Smooth muscle cell (in vitro differentiated cells): ENCODE measurements around the gene CARD9. TPM values are rescaled to one million over a fixed set of nuclear protein-coding genes. Genes with fewer than 3 reads are reported as not detected.
"Not testable (repeated sequence)": the region's sequence is repeated elsewhere in the genome, so short reads cannot be mapped to it uniquely, and the experiment has no call there.

Source experiments
- DNase-seq: peaks from one replicate; lab custom pipeline; 2025; ENCODE audit not compliant: unreplicated experiment; lab: John Stamatoyannopoulos, UW
- H2AFZ ChIP-seq: fragments of 200-600 bp; sonication (generic); 2 replicates; pipeline ENCODE4 v1.6.0; 2016; ENCODE audit warnings: antibody characterized with exemption, low read depth, mild to moderate bottlenecking
- H3F3A ChIP-seq: fragments of 200-600 bp; sonication (generic); 2 replicates; pipeline ENCODE4 v1.6.0; 2017; ENCODE audit warnings: antibody characterized with exemption, low read depth
- H3K27ac ChIP-seq: fragments of 200-600 bp; sonication (generic); 2 replicates; pipeline ENCODE4 v1.5.1; 2016; ENCODE audit warnings: low read depth, mild to moderate bottlenecking
- H3K27me3 ChIP-seq: fragments of 200-600 bp; sonication (generic); 2 replicates; pipeline ENCODE4 v1.6.1; 2016; ENCODE audit warnings: low read depth, mild to moderate bottlenecking
- H3K36me3 ChIP-seq: fragments of 200-600 bp; sonication (generic); 2 replicates; pipeline ENCODE4 v1.5.1; 2016; ENCODE audit warnings: low read depth
- H3K4me1 ChIP-seq: fragments of 200-600 bp; sonication (generic); 2 replicates; pipeline ENCODE4 v1.5.1; 2016; ENCODE audit warnings: low read depth
- H3K4me2 ChIP-seq: fragments of 200-600 bp; sonication (generic); 2 replicates; pipeline ENCODE4 v1.6.0; 2016; ENCODE audit warnings: mild to moderate bottlenecking
- H3K4me3 ChIP-seq: fragments of 200-600 bp; sonication (generic); 2 replicates; pipeline ENCODE4 v1.5.1; 2016; ENCODE audit warnings: mild to moderate bottlenecking
- H3K79me2 ChIP-seq: fragments of 200-600 bp; sonication (generic); 2 replicates; pipeline ENCODE4 v1.6.0; 2016; ENCODE audit warnings: low read depth, mild to moderate bottlenecking
- H3K9ac ChIP-seq: fragments of 200-600 bp; sonication (generic); 2 replicates; pipeline ENCODE4 v1.6.0; 2016; ENCODE audit warnings: low read depth
- H3K9me3 ChIP-seq: fragments of 200-600 bp; sonication (generic); replicated peaks from 2 replicates; pipeline ENCODE4 v1.5.1; 2016; ENCODE audit warnings: low read depth
- H4K20me1 ChIP-seq: fragments of 200-600 bp; sonication (generic); 2 replicates; pipeline ENCODE4 v1.6.0; 2016; ENCODE audit warnings: low read depth
- CTCF ChIP-seq: fragments of 200-600 bp; sonication (generic); IDR thresholded peaks from 2 replicates; pipeline ENCODE4 v1.5.1; 2017; ENCODE audit warnings: borderline replicate concordance, mild to moderate bottlenecking, antibody characterized with exemption; ENCODE audit not compliant: insufficient read depth, poor library complexity, severe bottlenecking
- WGBS: methylation state at CpG from one replicate; pipeline ENCODE4 v1.1.7; 2016; ENCODE audit warnings: low lambda C conversion rate; 5-methylcytosine and 5-hydroxymethylcytosine counted together
- polyA plus RNA-seq: library from polyadenylated mRNA; unstranded; fragments of >200 nt; fragmentation: Nextera tagmentation; extraction: Ambion mirVana; gene quantifications from 2 replicates; pipeline ENCODE4 v1.2.1, GENCODE V29; 2016
- total RNA-seq: library from RNA; depleted of rRNA; stranded (reverse); fragments of >200 nt; gene quantifications from 2 replicates; pipeline ENCODE4 v1.2.3, GENCODE V29; 2014

CARD9 gene
- total and polyA plus RNA-seq, 2 experiments from 2014 or later = 1.2 to 1.9 TPM

DNA sequence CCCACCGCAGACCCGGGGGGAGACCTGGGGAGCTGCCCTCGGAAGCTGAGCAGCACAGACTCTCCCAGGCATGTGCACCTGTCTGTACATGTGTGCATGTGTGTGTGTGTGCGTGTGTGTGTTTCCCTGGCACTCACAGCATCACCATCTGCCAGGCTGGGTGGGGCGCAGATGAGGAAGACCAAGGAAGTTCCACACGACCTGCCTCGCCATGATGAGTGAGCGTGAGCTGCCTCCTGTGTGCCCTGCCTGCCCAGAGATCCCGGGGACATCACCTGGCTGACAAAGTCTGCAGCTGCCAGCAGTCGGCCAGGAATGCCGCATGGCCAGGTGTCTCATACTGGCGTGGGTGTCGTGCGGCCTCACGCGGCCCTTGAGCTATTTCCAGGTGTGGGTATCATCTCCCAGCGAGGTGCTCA, 50.1 kb downstream of the CARD9 start:
- peaks cover 18% of the 10 kb centered on the region for H3K4me1 ChIP-seq

GRCh38 chr9:136322756-136323330, 50.6 kb downstream of the CARD9 start:
- Histone ChIP-seq H3K9ac (no peak overlapping the region), H3K79me2 (peaks cover 2% of the 10 kb centered on the region), H3K9me3 (no peaks in the 10 kb centered on the region), H3K27ac (no peak overlapping the region), H2AFZ (no peak overlapping the region), H3K36me3 (no peaks in the 10 kb centered on the region), H3K27me3 (no peaks in the 10 kb centered on the region), H3K4me3 (no peak overlapping the region), H3K4me1 (peaks cover 14% of the 10 kb centered on the region), H3K4me2 (no peak overlapping the region), H4K20me1 (no peaks in the 10 kb centered on the region), H3F3A (peaks cover 6% of the 10 kb centered on the region)
- WGBS = 91% methylated on average over 23 of the region's 23 CpGs
- no peak for DNase-seq
- TF ChIP-seq CTCF = no peak

More for the DNA sequence above, 50.1 kb downstream of the CARD9 start:
- WGBS = 92% methylated on average over 17 of the region's 17 CpGs
- H3K27ac ChIP-seq = no peak overlapping the region
- no peak for TF ChIP-seq CTCF
- peaks cover 8% of the 10 kb centered on the region for H3K79me2 ChIP-seq
- DNase-seq = no peak
- H3K27me3 ChIP-seq = no peaks in the 10 kb centered on the region
- H3K9ac ChIP-seq = no peak overlapping the region
- H3K4me2 ChIP-seq = no peak overlapping the region
- peaks cover 6% of the 10 kb centered on the region for H3F3A ChIP-seq
- H3K4me3 ChIP-seq = no peak overlapping the region
- peaks cover 5% of the 10 kb centered on the region for H4K20me1 ChIP-seq
- H3K36me3 ChIP-seq = no peaks in the 10 kb centered on the region
- no peak overlapping the region for H2AFZ ChIP-seq
- H3K9me3 ChIP-seq = no peaks in the 10 kb centered on the region

DNA sequence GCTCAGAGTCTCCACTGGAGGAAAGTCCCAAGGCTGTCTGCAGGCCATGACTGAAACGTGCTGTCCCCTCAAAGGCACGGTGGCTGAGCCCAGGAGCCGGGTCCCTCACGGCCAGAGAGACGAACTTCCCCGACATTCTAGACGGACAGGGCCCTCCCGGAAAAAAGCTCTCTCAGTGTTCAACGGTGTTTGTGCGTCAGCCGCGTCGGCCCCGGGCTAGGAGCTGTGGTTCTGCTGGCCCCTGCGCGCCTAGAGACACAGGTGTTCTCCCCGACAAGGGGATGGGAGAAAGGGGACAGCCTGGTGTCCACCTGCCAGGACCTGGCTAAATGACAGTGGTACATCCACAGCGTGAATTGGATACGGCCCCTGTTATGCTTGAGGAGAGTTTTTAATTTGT, 51.9 kb downstream of the CARD9 start:
- Histone ChIP-seq H2AFZ (no peak overlapping the region), H3K9me3 (no peaks in the 10 kb centered on the region), H3K4me1 (peaks cover 9% of the 10 kb centered on the region), H4K20me1 (no peaks in the 10 kb centered on the region), H3K9ac (no peak overlapping the region), H3K36me3 (no peaks in the 10 kb centered on the region), H3K27me3 (no peaks in the 10 kb centered on the region), H3K79me2 (no peaks in the 10 kb centered on the region), H3K4me3 (no peak overlapping the region), H3F3A (peaks cover under 1% of the 10 kb centered on the region), H3K27ac (no peak overlapping the region), H3K4me2 (no peak overlapping the region)
- no peak for TF ChIP-seq CTCF
- no peak for DNase-seq
- WGBS = 85% methylated on average over 19 of the region's 19 CpGs

- H3K36me3 ChIP-seq, H3K4me3 ChIP-seq, H3K9me3 ChIP-seq, DNase-seq, H3K79me2 ChIP-seq, H3K4me2 ChIP-seq, H3K27me3 ChIP-seq, H3K4me1 ChIP-seq, H3K27ac ChIP-seq, H4K20me1 ChIP-seq, H3K9ac ChIP-seq, H2AFZ ChIP-seq, H3F3A ChIP-seq: not testable (repeated sequence)
Observed at GRCh38 chr9:136320972-136321371, 52.5 kb downstream of the CARD9 start.

DNA sequence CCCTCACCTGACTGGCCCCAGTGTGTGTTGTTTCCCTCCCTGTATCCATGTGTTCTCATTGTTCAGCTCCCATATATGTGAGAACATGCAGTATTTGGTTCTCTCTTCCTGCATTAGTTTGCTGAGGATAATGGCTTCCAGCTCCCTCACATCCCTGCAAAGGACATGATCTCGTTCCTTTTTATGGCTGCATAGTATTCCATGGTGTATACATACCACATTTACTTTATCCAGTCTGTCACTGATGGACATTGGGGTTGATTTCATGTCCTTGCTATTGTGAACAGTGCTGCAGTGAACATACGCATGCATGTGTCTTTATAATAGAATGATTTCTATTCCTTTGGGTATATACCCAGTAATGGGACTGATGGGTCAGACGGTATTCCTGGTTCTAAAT, 53.5 kb downstream of the CARD9 start:
- H3K27me3 ChIP-seq, DNase-seq: not testable (repeated sequence)
- 94% methylated on average over 3 of the region's 3 CpGs for WGBS

GRCh38 chr9:136319244-136319643, 54.2 kb downstream of the CARD9 start:
- H3K9me3 ChIP-seq, H3K9ac ChIP-seq, H3K79me2 ChIP-seq, H3K4me3 ChIP-seq, H3K4me1 ChIP-seq, H2AFZ ChIP-seq, H3K4me2 ChIP-seq, H3K36me3 ChIP-seq, H4K20me1 ChIP-seq, H3K27ac ChIP-seq, H3F3A ChIP-seq, H3K27me3 ChIP-seq, DNase-seq: not testable (repeated sequence)
- 95% methylated on average over 11 of the region's 14 CpGs for WGBS

More for the DNA sequence above, 53.5 kb downstream of the CARD9 start:
- not testable (repeated sequence) for H3K79me2 ChIP-seq, H3K4me3 ChIP-seq, H2AFZ ChIP-seq, H3K27ac ChIP-seq, H3K4me1 ChIP-seq, H3K36me3 ChIP-seq, H3F3A ChIP-seq, H3K9ac ChIP-seq, H3K9me3 ChIP-seq, H3K4me2 ChIP-seq, H4K20me1 ChIP-seq
